HG02759 (cell line): ENCODE results near the gene COMT.
"Not testable (repeated sequence)": the region's sequence is repeated elsewhere in the genome, so short reads cannot be mapped to it uniquely, and the experiment has no call there.

Experiments used
- ATAC-seq: cut with Tn5 transposase; IDR thresholded peaks from one replicate; pipeline ENCODE4 v1.9.1; 2021; ENCODE audit warnings: mild to moderate bottlenecking, moderate library complexity; ENCODE audit not compliant: unreplicated experiment

Gene COMT

DNA sequence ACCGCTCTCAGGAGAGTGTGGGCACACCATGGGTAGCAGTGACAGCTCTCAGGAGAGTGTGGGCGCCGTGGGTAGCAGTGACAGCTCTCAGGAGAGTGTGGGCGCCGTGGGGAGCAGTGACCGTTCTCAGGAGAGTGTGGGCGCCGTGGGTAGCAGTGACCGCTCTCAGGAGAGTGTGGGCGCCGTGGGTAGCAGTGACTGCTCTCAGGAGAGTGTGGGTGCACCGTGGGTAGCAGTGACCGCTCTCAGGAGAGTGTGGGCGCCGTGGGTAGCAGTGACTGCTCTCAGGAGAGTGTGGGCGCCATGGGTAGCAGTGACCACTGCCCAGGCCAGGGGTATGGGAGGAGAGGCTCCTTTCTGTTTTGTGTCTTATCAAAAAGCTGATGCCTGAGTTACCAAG, 33.7 kb upstream of the COMT start:
- not testable (repeated sequence) for ATAC-seq

DNA sequence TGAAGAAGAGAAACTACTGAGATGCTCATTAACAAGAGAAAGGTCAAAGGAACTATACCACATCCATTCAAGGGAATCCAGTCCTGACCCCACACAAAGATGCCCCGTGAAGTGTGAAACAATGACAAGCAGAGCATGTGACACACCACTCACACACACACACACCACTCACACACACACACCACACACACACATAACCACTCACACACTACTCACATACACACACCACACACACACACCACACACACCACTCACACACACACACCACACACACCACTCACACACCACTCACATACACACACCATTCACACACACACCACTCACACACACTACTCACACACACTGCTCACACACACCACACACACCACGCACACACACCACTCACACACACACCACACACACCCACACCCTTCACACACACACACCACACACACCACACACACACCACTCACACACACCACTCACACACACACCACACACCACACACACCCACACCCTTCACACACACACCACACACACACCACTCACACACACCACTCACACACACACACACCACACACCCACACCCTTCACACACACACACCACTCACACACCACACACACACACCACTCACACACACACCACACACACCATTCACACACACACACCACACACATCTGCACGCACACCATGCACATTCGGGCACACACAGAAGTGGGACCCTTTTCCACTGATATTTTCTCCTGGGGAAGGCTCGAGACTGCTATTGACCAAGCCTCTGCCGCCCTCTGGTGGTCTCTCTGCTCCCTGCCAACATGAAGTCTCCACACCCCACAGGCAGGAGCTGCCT, 32.0 kb upstream of the COMT start:
- ATAC-seq: no peak

DNA sequence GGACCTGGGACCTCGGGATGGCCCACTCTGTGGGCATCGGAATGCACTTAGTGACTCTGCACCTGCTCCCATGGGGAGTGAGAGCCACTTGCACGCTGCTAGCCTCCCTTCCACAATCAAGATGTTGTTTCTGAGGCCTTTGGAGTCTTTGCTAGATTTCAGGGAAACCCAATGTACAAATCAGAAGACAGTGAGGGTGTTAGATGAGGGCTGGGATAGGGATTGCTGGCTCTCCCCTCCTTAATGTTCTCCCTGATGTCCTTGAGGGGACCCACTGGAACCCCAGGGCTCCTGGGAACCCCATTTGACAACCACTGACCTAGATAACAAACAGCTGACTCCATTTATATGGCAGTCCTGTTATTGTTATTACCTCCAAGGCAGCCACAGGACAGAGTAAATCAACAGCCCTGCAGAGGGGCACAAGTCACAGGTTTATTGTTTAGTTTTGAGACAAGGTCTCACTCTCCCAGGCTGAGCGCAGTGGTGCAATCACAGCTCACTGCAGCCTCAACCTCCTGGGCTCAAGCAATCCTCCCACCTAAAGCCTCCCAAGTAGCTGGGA, 31.3 kb upstream of the COMT start:
- no peak for ATAC-seq

DNA sequence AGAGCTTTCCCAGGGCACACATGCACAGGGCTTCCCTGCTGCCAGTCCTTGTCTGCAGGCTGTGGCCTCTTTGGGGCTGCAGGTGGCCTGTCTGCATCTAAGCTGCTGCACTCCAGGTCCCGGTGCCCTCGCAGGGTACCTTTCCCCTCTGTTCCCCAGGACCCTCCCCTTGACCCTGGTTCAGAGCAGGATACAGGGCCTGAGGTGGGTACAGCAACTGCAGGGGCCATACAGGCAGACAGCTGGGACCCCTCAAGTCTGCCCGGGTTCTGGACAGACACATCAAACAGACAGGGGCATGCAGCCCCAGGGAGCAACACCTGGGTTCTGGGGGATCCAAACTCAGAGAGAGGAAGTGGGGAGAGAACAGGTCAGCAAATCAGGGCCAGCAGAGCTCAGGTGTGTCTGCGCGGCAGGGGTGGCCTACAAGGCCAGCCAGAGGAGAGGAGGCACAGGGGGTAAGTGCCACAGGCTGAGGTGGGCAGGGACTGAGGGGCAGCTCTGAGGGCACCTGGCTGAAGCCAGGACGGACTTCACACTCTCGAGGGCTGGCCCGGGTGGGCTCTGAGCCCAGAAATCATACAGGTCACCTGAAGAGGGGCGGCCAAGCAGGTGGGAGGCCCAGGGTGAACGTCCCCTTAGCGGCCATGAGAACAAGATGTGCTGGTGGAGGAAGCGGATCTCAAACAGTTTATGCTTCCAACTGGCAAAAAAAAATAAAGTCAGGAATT, 29.9 kb upstream of the COMT start:
- no peak for ATAC-seq

DNA sequence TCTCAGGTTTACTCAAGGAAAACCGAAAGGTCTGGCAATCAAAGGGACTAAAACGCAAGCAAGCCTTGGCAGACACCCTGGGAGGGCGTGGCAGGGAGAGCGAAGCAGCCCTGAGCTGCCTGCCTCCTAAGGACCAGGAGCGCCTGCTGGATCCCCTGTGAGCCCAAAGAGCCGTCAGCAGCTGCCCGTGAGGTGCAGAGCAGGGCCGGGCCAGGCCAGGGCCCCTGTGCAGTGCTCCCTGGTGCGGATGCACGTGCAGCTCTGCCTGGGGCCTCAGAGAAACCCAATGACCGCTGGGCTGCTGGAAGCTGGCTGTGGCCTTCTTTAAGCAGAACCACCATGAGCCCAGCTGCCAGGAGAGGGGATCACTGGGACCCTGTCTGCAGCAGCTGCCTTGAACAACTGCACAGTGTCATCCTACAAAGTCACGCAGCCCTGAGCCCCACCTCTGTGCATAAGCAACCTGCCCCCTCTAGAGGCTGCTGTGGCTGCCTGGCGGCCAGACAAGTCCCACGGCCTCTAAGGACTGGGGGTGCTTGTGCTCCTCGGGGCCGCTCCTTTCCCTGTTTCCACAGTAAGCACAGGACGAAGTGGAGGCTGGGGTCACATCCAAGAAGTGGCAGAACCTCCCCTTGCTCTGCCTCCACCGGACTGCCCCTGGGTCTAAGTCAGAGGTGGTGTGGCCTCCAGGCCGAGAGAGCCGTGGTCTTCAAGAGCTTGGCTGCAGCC, 29.1 kb upstream of the COMT start:
- ATAC-seq: no peak

DNA sequence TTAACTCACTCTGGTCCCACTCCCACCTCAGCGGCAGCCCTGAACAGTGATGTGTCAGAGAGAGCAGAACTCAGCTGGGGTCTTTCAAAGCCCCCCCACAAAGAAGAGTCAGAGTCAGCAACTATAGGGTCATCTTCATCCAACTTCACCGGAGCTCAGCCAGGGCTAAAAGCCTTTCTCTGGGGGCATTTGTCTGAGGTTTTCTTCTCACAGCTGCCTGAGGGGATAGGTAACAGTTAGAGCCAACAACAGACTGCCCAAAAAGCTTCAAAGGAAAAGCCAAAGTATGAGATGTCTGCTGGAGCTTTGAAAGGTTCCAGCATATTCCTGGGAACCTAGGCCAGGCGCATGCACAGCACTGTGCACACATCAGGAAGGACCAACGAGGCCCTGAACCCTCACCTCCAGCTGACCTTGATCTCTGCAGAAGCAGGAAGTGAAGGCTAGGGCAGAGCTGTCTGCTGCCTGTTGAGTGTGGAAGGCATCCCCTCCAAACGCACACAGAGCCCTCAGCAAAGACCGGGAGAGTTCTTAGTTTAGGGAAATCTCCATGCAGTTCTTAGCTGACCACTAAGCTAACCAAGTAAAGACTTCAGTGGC, 28.1 kb upstream of the COMT start:
- ATAC-seq: no peak

DNA sequence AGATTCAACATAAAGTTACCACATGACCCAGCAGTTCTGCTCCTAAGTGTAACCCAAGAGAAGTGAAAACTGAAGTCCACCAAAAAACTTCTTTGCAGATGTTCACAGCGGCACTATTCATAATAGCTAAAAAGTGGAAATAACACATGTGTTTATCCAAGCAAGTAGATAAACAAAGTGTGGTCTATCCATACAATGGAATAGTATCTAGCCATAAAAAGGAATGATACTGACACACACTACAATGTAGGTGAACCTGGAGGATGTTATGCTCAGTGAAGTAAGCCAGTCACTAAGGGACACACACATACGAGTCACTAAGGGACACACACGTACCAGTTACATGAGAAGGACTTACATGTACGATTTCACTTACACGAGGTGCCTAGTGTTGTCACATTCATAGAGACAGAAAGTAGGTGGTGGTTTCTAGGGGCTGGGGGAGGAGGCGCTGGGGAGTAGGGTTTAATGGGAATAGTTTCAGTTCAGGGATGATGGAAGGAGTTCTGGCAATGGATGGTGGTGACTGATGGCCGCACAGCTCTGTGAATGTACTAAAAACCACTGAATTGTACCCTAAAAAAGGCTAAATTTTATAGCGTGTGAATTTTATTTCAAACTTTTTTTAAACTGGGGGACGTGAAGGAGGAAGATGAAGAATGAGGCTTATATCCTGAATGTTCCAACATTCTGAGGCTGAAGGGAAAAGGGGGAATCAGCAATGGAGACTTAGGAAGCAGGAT, 27.2 kb upstream of the COMT start:
- ATAC-seq: no peak

DNA sequence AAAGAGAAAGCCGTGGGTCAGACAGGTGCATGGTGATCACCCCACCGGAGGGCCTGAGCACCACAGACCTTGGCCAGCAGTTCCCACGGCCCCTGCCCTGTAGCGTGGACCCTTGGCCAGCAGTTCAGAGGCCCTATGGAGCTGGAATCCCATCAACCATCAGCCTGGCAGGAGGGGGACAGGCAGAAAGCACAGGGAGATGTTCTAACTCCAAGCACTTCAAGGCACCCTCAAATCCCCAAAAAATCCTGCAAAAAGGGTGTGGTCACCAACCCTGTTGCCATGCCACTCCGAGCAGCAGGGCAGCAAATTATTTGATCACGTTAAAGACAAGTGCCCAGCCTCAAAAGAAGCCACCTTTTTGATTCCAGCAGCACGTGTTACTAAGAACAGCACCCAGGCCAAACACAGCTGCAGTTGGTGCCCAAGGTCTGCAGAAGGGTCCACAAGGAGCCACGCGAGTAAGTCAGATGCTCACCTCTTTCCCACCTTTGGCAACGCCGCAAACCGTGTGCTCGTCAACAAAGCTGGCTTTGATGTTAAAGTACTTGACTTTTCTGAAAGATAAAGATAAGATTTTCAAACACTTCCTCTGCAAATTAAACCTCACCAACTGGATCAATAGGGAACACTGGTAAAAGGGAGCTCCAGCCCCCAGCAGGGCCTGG, 26.2 kb upstream of the COMT start:
- no peak for ATAC-seq

DNA sequence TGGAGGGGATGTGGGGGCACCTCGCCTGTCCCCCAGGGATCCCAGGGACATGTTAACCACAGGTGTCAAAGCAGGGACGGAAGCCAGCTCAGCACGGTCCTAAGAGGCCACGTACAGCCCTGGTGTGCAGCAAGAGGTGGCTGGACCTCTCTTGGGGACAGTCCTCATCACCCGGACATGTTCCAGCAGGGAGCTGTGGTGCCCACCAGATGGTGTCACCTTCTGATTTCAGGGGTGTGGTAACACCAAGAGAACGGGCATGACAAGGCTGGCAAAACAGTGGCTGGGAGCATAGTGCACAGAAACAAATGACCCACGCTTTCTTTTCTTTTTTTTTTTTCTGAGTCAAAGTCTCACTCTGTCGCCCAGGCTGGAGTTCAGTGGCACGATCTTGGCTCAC, 25.6 kb upstream of the COMT start:
- no peak for ATAC-seq

DNA sequence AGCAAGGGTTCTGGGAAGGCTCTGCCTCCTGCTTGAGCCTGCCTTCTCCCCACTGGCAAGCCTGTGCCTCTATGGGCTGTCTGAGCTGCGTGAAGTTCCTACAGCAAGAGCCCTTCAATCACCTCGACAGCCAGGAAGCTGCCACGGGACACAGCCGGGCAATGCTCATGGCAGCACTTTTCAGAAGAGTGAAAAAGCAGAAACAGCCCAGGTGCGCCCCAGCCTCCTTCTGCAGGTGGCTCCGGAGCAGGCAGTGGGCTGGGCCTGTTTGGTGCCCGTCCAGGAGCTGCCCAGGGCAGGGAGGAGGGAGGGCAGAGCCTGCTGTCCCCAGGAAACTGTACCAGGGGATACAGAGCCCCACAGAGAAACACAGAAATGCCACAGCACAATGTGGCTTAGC, 24.6 kb upstream of the COMT start:
- no peak for ATAC-seq

DNA sequence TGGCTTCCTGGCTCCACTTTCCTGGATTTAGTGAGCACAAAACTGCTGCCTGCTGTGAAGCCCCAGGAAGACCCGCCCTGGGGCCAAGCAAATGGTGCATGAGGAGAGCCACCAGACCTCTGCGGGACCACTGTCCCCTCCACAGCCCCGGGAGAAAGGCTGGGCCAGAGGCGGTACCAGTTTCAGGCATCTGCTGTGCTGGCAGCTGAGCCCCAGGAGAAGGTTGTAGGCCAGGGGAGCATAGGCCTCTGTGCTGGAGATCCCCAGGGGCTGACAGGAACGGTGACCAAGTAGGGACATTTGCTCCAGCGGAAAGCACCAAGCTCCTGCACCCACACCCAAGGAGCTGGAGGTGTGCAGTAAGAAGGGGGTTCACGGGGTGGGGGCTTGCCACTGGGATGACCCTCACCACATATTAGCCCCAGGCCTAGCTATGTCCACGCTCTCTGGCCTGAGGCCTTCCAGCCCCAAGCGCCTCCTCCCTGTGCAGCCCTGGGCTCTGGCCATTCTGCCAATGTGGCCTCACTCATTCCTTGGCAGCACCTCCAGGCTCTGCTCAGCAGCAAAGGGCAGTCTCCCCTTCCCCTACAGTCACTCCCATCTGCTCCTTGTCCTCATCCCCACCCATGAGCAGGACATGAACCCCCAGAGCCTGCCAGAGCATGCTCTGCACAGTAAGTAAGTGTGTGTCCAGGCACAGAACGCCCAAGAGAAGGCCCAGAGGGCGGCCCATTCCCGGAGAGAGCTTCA, 24.0 kb upstream of the COMT start:
- no peak for ATAC-seq

DNA sequence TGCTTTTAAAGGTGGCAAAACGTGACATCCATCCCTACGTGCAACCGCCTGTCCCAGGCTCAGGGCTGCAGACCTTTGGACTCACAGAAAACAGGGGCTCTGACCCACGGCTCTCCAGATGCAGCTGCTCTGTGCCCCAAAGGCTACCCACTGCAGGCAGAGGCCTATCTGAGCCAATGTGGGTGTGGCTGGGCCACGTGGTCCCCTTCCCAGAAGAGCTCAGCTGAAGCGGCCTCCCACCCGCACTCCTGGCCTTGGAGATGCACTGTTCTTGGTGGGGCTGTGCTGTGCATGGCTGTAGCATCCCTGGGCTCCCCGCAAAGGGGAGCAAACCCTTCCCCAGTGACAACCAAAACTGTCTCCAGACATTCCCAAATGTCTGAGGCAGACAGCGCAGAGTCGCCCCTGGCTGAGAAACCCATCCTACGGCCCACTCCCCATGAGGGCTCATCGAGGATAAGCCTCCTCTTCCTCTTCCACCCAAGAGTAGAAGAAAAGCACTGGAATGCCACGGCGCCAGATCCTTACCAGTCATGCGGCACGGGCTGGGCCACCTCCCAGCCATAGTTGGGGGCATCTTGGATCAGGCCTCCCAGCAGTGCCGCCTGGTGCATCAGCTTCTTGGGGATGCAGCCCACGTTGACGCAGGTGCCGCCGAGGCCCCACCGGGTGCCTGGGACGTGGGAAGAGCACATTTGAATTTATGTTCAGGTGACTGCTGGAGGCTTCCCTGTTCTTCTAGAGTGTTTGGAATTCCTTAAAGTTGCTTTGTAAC, 23.1 kb upstream of the COMT start:
- no peak for ATAC-seq

DNA sequence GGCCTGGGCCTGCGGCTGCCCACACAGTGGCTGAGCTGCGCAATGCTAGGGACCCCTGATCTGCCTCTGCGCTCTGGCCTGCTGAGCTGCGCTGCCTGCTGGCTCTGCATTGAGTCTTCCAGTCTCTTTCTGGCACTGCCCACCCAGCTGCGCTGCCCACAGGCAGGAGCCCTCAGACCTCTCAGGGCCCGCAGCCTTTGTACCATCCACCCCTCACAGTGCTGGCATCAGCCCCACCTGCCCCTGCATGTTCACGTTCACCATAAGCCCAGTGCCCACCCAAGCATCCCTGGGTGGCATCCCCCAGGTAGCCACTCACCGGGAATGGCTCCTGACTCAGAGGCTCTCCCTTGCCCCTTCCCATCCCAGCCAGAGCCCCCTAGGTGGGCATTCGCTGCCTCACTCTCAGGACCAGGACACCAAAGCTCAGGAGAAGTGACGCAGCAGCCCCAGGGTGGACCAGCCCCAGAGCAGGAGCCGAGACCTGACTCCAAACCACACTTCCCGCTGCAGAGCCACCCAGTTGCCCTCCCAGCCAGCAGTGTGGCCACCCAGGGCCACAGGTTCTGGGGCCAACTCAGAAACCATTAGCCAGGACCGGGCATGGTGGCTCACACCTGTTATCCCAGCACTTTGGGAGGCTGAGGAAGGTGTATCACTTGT, 21.7 kb upstream of the COMT start:
- no peak for ATAC-seq

DNA sequence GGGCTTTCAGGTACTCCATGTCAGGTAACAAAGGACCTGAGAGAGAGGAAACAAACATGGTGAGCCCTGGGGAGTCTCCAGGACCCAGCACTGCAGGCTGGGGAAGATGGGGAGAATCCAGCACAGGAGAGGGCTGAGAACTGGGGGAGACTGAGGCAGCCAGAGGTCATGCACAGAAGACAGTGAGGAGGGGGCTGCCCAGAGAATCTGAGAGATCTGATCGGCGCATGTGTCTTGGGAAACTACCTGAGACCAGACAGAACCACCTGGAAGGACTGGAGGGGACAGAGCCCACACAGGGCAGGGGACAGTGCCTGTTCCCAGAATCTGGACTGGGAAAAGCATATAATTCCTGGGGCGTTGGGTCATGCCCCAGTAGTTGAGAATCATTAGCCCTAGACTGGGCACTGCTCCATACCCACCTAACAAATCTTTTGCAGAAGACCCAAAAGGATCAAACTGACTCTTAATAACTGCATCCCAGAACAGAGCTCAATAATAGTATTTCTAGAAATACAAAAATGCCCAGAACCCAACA, 20.0 kb upstream of the COMT start:
- ATAC-seq: no peak

DNA sequence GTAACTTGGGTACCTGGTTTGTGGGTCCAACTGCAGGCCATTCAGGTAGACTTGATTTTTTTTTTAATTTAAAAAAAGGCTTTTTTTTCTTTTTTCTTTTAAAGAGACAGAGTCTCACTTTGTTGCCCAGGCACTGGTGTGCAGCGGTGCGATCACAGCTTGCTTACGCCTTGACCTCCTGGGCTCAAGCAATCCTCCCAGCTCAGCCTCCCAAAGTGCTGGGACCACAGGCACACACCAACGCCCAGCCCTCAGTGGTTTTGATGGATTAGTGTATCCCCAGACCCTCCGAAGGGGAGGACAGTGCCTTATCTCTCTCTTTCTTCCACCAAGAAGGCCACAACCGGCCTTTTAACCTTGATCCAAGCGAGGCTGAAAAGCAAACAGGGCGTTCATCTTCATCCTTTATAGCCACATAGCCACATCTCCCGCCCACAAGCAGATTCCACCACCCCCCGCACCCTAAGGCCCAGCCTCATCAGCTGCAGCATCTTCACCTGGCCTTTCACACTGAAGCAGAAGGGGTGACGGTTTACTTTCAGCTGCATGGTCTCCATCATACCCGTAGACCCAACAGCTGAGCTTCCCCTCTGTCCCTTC, 17.6 kb upstream of the COMT start:
- ATAC-seq: no peak

DNA sequence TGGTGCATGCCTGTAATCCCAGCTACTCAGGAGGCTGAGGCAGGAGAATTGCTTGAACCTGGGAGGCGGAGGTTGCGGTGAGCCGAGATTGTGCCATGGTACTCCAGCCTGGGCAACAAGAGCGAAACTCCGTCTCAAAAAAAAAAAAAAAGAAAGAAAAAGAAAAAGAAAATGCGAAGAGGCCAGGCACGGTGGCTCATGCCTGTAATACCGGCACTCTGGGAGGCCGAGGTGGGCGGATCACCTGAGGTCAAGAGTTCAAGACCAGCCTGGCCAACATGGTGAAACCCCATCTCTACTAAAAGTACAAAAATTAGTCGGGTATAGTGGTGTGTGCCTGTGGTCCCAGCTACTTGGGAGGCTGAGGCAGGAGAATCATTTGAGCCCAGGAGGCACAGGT, 15.5 kb upstream of the COMT start:
- not testable (repeated sequence) for ATAC-seq

DNA sequence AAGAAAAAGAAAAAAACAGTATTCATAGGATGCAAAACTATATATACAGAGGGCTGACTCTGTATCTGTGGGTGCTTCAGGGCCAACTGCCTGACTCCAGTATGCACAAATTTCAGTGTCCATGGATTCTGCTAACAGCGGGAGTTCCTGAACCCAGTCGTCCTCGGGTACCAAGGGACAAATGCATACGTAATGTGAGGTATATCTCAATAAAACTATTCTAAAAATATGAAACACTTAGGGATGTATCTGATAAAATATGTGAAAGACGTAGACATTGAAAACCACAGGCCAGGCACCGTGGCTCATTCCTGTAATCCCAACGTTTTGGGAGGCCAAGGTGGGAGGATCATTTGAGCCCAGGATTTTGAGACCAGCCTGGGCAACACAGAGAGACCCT, 13.9 kb upstream of the COMT start:
- no peak for ATAC-seq
